Measurements from ENCODE around the gene EIF2S1. TPM values are rescaled to one million over a fixed set of nuclear protein-coding genes. Genes with fewer than 3 reads are reported as not detected.
A peak's percentile ranks its signal among the peaks of the same experiment; 100 is the strongest.

EIF2S1 gene
- total and polyA plus RNA-seq, 2 experiments from 2014 or later = 121 to 170 TPM

DNA sequence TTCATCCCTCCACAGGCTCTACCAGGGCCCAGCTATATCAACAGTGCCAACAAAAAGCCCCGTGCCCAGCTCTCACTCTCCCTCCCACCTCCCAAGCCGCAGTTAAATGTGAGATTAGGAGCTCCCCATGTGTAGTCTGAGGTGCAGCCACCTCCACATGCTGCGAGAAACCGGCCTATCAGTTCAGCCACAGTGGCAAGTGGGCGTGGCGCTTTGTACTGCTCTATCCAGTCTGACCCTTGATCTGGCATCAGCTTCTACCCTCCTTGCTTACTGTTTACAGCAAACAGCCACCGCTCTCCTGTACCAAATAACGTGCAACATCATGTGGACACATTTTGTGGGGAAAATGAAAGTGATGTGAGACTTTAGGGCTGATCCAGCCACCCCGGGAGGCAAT lies 50.2 kb downstream of the EIF2S1 start:
- no peaks in the 10 kb centered on the region for H3F3A ChIP-seq (replicated peaks; ENCODE audit: low read depth)
- no peaks in the 10 kb centered on the region for H3K36me3 Mint-ChIP-seq (ENCODE audit: low read depth)
- ATAC-seq = peak; percentile 18
- H3K27me3 ChIP-seq (ENCODE audit: insufficient read depth) = peaks cover 37% of the 10 kb centered on the region
- H3K4me2 ChIP-seq = no peak overlapping the region
- no peaks in the 10 kb centered on the region for H4K20me1 ChIP-seq (replicated peaks; ENCODE audit: insufficient read depth)
- no peaks in the 10 kb centered on the region for H3K9me2 ChIP-seq (ENCODE audit: insufficient read depth)
- DNase-seq (ENCODE audit: low spot score) = no peak
- H3K36me3 ChIP-seq (ENCODE audit: insufficient read depth) = no peaks in the 10 kb centered on the region
- H3K9me3 Mint-ChIP-seq = no peaks in the 10 kb centered on the region
- H3K27me3 Mint-ChIP-seq (ENCODE audit: insufficient read depth, low read depth, poor library complexity) = peaks cover 29% of the 10 kb centered on the region
- H3K27ac Mint-ChIP-seq = no peak overlapping the region
- H2AFZ ChIP-seq = 0 out of 2 replicates have a peak overlapping the region, but pooled peaks have one; percentile 47
- no peak overlapping the region for H3K4me3 Mint-ChIP-seq
- H3K4me3 ChIP-seq = no peak overlapping the region
- no peak overlapping the region for H3K27ac ChIP-seq (ENCODE audit: low read depth)
- TF ChIP-seq ZNF331 (CRISPR knock-in tag; IDR thresholded peaks at IDR 0.05; ENCODE audit: low read depth) (no peak), NANOG (IDR thresholded peaks at IDR 0.05; ENCODE audit: borderline replicate concordance) (no peak), EZH2phosphoT487 (IDR thresholded peaks at IDR 0.05; ENCODE audit: unreplicated experiment) (no peak)
- no peaks in the 10 kb centered on the region for H3K79me2 ChIP-seq (replicated peaks; ENCODE audit: insufficient read depth)
- H3K4me1 ChIP-seq (ENCODE audit: insufficient read depth) = peaks cover 6% of the 10 kb centered on the region; the same call in 1 of the 2 replicates
- H3K4me1 Mint-ChIP-seq = peaks cover 16% of the 10 kb centered on the region

GRCh38 chr14:67411370-67411769 lies 51.2 kb downstream of the EIF2S1 start:
- no peaks in the 10 kb centered on the region for H3K9me3 Mint-ChIP-seq
- Histone ChIP-seq H3K27ac (ENCODE audit: low read depth) (no peak overlapping the region), H3K9me2 (ENCODE audit: insufficient read depth) (no peaks in the 10 kb centered on the region), H3K36me3 (ENCODE audit: insufficient read depth) (no peaks in the 10 kb centered on the region), H3K4me2 (peak overlapping the region; percentile 88), H3F3A (replicated peaks; ENCODE audit: low read depth) (no peaks in the 10 kb centered on the region), H3K79me2 (replicated peaks; ENCODE audit: insufficient read depth) (no peaks in the 10 kb centered on the region), H3K4me1 (ENCODE audit: insufficient read depth) (peaks cover 6% of the 10 kb centered on the region; the same call in 1 of the 2 replicates), H3K27me3 (ENCODE audit: insufficient read depth) (peaks cover 37% of the 10 kb centered on the region), H2AFZ (peak overlapping the region; percentile 99; the same call in 1 of the 2 replicates), H3K4me3 (peak overlapping the region; percentile 73), H4K20me1 (replicated peaks; ENCODE audit: insufficient read depth) (no peaks in the 10 kb centered on the region)
- DNase-seq (ENCODE audit: low spot score) (no peak), ATAC-seq (peak; percentile 20)
- peak overlapping the region; percentile 74 for H3K4me3 Mint-ChIP-seq
- H3K27me3 Mint-ChIP-seq (ENCODE audit: insufficient read depth, low read depth, poor library complexity) = peaks cover 29% of the 10 kb centered on the region
- no peaks in the 10 kb centered on the region for H3K36me3 Mint-ChIP-seq (ENCODE audit: low read depth)
- H3K27ac Mint-ChIP-seq = no peak overlapping the region
- H3K4me1 Mint-ChIP-seq = peaks cover 16% of the 10 kb centered on the region
- TF ChIP-seq STAT1 (IDR thresholded peaks at IDR 0.05; ENCODE audit: unreplicated experiment) (no peak), CREB1 (CRISPR knock-in tag; IDR thresholded peaks at IDR 0.05; ENCODE audit: low read depth) (no peak), ETS1 (IDR thresholded peaks at IDR 0.05) (no peak), JUNB (IDR thresholded peaks at IDR 0.05; ENCODE audit: unreplicated experiment) (no peak), POLR2AphosphoS5 (IDR thresholded peaks at IDR 0.05; ENCODE audit: low read depth) (no peak), ZNF331 (CRISPR knock-in tag; IDR thresholded peaks at IDR 0.05; ENCODE audit: low read depth) (no peak), ZNF462 (CRISPR knock-in tag; IDR thresholded peaks at IDR 0.05) (no peak), ZNF114 (CRISPR knock-in tag; IDR thresholded peaks at IDR 0.05) (no peak), NANOG (IDR thresholded peaks at IDR 0.05; ENCODE audit: borderline replicate concordance) (no peak)
- TF ChIP-seq, protein P1, sequence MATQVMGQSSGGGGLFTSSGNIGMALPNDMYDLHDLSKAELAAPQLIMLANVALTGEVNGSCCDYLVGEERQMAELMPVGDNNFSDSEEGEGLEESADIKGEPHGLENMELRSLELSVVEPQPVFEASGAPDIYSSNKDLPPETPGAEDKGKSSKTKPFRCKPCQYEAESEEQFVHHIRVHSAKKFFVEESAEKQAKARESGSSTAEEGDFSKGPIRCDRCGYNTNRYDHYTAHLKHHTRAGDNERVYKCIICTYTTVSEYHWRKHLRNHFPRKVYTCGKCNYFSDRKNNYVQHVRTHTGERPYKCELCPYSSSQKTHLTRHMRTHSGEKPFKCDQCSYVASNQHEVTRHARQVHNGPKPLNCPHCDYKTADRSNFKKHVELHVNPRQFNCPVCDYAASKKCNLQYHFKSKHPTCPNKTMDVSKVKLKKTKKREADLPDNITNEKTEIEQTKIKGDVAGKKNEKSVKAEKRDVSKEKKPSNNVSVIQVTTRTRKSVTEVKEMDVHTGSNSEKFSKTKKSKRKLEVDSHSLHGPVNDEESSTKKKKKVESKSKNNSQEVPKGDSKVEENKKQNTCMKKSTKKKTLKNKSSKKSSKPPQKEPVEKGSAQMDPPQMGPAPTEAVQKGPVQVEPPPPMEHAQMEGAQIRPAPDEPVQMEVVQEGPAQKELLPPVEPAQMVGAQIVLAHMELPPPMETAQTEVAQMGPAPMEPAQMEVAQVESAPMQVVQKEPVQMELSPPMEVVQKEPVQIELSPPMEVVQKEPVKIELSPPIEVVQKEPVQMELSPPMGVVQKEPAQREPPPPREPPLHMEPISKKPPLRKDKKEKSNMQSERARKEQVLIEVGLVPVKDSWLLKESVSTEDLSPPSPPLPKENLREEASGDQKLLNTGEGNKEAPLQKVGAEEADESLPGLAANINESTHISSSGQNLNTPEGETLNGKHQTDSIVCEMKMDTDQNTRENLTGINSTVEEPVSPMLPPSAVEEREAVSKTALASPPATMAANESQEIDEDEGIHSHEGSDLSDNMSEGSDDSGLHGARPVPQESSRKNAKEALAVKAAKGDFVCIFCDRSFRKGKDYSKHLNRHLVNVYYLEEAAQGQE (IDR thresholded peaks at IDR 0.05; ENCODE audit: unreplicated experiment) = no peak

All from GM23338 (cell line).